K562 (cell line): ENCODE data around the gene CNGA3. TPM values are rescaled to one million over a fixed set of nuclear protein-coding genes. Genes with fewer than 3 reads are reported as not detected.

Source experiments
- ATAC-seq: fragments of 200-7000 bp; cut with Tn5 transposase; 3 replicates; pipeline ENCODE4 v1.9.1; 2020; ENCODE audit warnings: moderate library complexity
- BruUV-seq: library from RNA; stranded (reverse); fragments of 400-500 nt; replicated peaks from 2 replicates; lab custom pipeline; 2021; lab: Mats Ljungman, UMichigan
- CTCF ChIA-PET: fragments of 300-600 bp; formaldehyde crosslinking; extraction: SDS; loops from one replicate; lab custom pipeline; 2021; ENCODE audit warnings: low intra/inter-chr PET ratio; lab: Yijun Ruan, JAX
- POLR2A ChIA-PET: fragments of 300-600, 350-650 bp; sonication (Branson Sonifier 250); formaldehyde crosslinking; extraction: SDS; loops from one replicate; lab custom pipeline; 2021; ENCODE audit warnings: antibody characterized with exemption, inconsistent platforms; lab: Yijun Ruan, JAX
- DNase-seq, 4 experiments: peaks; one replicate each; pipeline versions ENCODE4 v3.0.0 to v3.0.0-alpha.2; 2011 to 2018; ENCODE audit warnings: low spot score in 3 of 4, mixed read lengths in 3 of 4; ENCODE audit errors: extremely low read depth in 1 of 4
- FAIRE-seq: peaks from 2 replicates; lab custom pipeline; 2011; peaks lifted over from hg19 to GRCh38; lab: Jason Lieb, UNC
- H2AFZ ChIP-seq: 2 replicates; pipeline ENCODE4 v1.6.0; 2011; ENCODE audit warnings: low read depth, low read length, control low read depth, inconsistent platforms
- H3K27ac ChIP-seq: fragments of 200-600 bp; 3 replicates; pipeline ENCODE4 v1.8.0; 2011; ENCODE audit warnings: low read depth, mild to moderate bottlenecking, control low read depth, inconsistent platforms, low read length, moderate library complexity, mixed read lengths; ENCODE audit errors: extremely low read depth
- H3K27me3 ChIP-seq, 2 experiments: fragments of 300-600 bp in 1 of 2; 2 replicates in 1 of 2; 3 replicates in 1 of 2; pipeline versions ENCODE4 v1.6.0 to v1.8.0; 2011; ENCODE audit warnings: inconsistent platforms in 2 of 2, low read length in 2 of 2, mild to moderate bottlenecking in 1 of 2, mixed read lengths in 1 of 2, moderate library complexity in 1 of 2; ENCODE audit not compliant: control insufficient read depth in 2 of 2, insufficient read depth in 2 of 2
- H3K36me3 ChIP-seq: fragments of 300-600 bp; 3 replicates; pipeline ENCODE4 v1.8.0; 2011; ENCODE audit warnings: mild to moderate bottlenecking, low read length, inconsistent platforms; ENCODE audit not compliant: control insufficient read depth, insufficient read depth
- H3K4me1 ChIP-seq, 2 experiments: fragments of 200-600 bp in 1 of 2; replicated peaks in 1 of 2; 2 replicates in 1 of 2; 3 replicates in 1 of 2; pipeline versions ENCODE4 v1.5.1 to v1.8.0; 2011; ENCODE audit warnings: inconsistent platforms in 2 of 2, low read length in 2 of 2, mild to moderate bottlenecking in 1 of 2, mixed read lengths in 1 of 2, moderate library complexity in 1 of 2; ENCODE audit not compliant: control insufficient read depth in 2 of 2, insufficient read depth in 2 of 2
- H3K4me2 ChIP-seq: 2 replicates; pipeline ENCODE4 v1.6.1; 2011; ENCODE audit warnings: low read length, control low read depth, inconsistent platforms, mixed read lengths; ENCODE audit not compliant: insufficient read depth
- H3K4me3 ChIP-seq: fragments of 200-600 bp; sonication (generic), shearing (Covaris generic); 2 replicates; pipeline ENCODE4 v1.5.1; 2016; ENCODE audit warnings: control low read depth, inconsistent platforms
- H3K79me2 ChIP-seq: fragments of 200-600 bp; 3 replicates; pipeline ENCODE4 v1.8.0; 2011; ENCODE audit warnings: low read length, inconsistent platforms; ENCODE audit not compliant: control insufficient read depth, insufficient read depth
- H3K9ac ChIP-seq, 2 experiments: 2 replicates each; pipeline versions ENCODE4 v1.6.0 to v1.6.1; 2011; ENCODE audit warnings: low read depth in 2 of 2, low read length in 2 of 2, control low read depth in 1 of 2, inconsistent platforms in 1 of 2, mild to moderate bottlenecking in 1 of 2, mixed read lengths in 1 of 2; ENCODE audit not compliant: insufficient read depth in 1 of 2
- H3K9me1 ChIP-seq: one replicate; pipeline ENCODE4 v1.6.0; 2011; ENCODE audit warnings: inconsistent platforms, mild to moderate bottlenecking, low read length, moderate library complexity; ENCODE audit not compliant: control insufficient read depth, insufficient read depth
- H3K9me3 ChIP-seq: replicated peaks from 2 replicates; pipeline ENCODE4 v1.5.1; 2011; ENCODE audit warnings: low read depth, low read length, inconsistent platforms; ENCODE audit not compliant: control insufficient read depth, insufficient read depth
- H4K20me1 ChIP-seq: replicated peaks from 2 replicates; pipeline ENCODE4 v1.6.1; 2011; ENCODE audit warnings: low read length, inconsistent platforms, mixed read lengths; ENCODE audit not compliant: control insufficient read depth, insufficient read depth
- NEUROD1 ChIP-seq: fragments of 150-350 bp; IDR thresholded peaks from 2 replicates; pipeline ENCODE4 v1.6.1; 2014; ENCODE audit warnings: borderline replicate concordance, low read length, low read depth; ENCODE audit not compliant: partially characterized antibody
- PCBP1 ChIP-seq: fragments of 200-400 bp; formaldehyde crosslinking; IDR thresholded peaks from 2 replicates; pipeline ENCODE4 v1.6.1; 2018; ENCODE audit warnings: mild to moderate bottlenecking, low read depth, low read length; ENCODE audit not compliant: poor library complexity, severe bottlenecking
- ZNF253 ChIP-seq: fragments of 250-450 bp; sonication (Bioruptor Pico); conservative IDR thresholded peaks from 2 replicates; pipeline ENCODE4 v1.6.1; 2021; ENCODE audit warnings: mild to moderate bottlenecking
- ZNF280A ChIP-seq: fragments of 450-650 bp; IDR thresholded peaks from 2 replicates; pipeline ENCODE4 v1.6.1; 2018; ENCODE audit warnings: mild to moderate bottlenecking, low read depth; ENCODE audit not compliant: partially characterized antibody
- ZNF316 ChIP-seq: fragments of 450-650 bp; IDR thresholded peaks from 2 replicates; pipeline ENCODE4 v1.6.1; 2016
- ZNF589 ChIP-seq: fragments of 200-800 bp; sonication (Bioruptor generic); IDR thresholded peaks from 2 replicates; pipeline ENCODE4 v1.6.1; 2016; ENCODE audit warnings: low read depth, missing genetic modification characterization, missing compliant biosample characterization
- in situ Hi-C: fragments of 300-500 bp; cut with MboI; formaldehyde crosslinking; loops from 4 replicates; pipeline ENCODE4 v1.15.0; 2018; ENCODE audit warnings: inconsistent platforms, mixed read lengths
- intact Hi-C: fragments of 100-400 bp; cut with micrococcal nuclease; formaldehyde crosslinking; loops from 2 replicates; pipeline ENCODE4 v1.14.2; 2022
- polyA plus RNA-seq, 8 experiments: library from polyadenylated mRNA; depleted of rRNA in 4 of 8; stranded (reverse) in 5 of 8; unstranded in 3 of 8; fragments of >200 nt; fragmentation: Nextera tagmentation in 2 of 8; fragmentation: Illumina TruSeq in 1 of 8; extraction: Ambion mirVana in 2 of 8; extraction: Trizol in 1 of 8; gene quantifications; 2 replicates each; pipeline versions ENCODE4 v1.2.1 to v1.2.3, GENCODE V29; 2011 to 2014; ENCODE audit warnings: inconsistent platforms in 1 of 8, missing spikeins in 1 of 8
- total RNA-seq, 7 experiments: library from RNA; depleted of rRNA in 6 of 7; stranded (reverse); fragments of >200 nt in 6 of 7; fragmentation: Illumina TruSeq in 2 of 7; extraction: Trizol in 2 of 7; gene quantifications; 2 replicates each; pipeline versions ENCODE4 v1.2.1 to v1.2.3, GENCODE V29; 2011 to 2021; ENCODE audit warnings: low replicate concordance in 1 of 7

CNGA3 gene
- total and polyA plus RNA-seq, 9 of the 15 experiments (the other 6 are each of a cell fraction or from before 2014, with no cell fraction given), result not detected

- TF ChIP-seq ZNF280A (no peak), NEUROD1 (no peak), PCBP1 (no peak), ZNF589 (CRISPR knock-in tag) (no peak)
Measured at GRCh38 chr2:98426771-98427170, 80.5 kb downstream of the CNGA3 start (continued).

- DNase-seq, result no peak
- in situ Hi-C loops, result no loop called here
- no peaks in the 10 kb centered on the region; a peak in 1 of 5 replicates for H3K4me1 ChIP-seq
- peak; percentile 55 for TF ChIP-seq ZNF316
- TF ChIP-seq ZNF253 (CRISPR knock-in tag), result no peak
- TF ChIP-seq, all 486 proteins: peak for 1
- FAIRE-seq (no peak), ATAC-seq (no peak)
- no peaks in the 10 kb centered on the region for H3K9me1 ChIP-seq
- BruUV-seq, result no TSS peak
- H3K79me2 ChIP-seq, result no peaks in the 10 kb centered on the region
- no peak overlapping the region for H3K4me3 ChIP-seq
- H3K9ac ChIP-seq, result no peak overlapping the region
- no peaks in the 10 kb centered on the region for H3K27me3 ChIP-seq
- no peak overlapping the region for H3K27ac ChIP-seq
- intact Hi-C loops, result no loop called here
- no peaks in the 10 kb centered on the region for H4K20me1 ChIP-seq
- H3K9me3 ChIP-seq, result peaks cover 3% of the 10 kb centered on the region
- POLR2A ChIA-PET, result no interaction called here
- CTCF ChIA-PET, result no interaction called here
- H3K36me3 ChIP-seq, result no peaks in the 10 kb centered on the region
- no peak overlapping the region for H2AFZ ChIP-seq
- no peak overlapping the region for H3K4me2 ChIP-seq
Measured at GRCh38 chr2:98432145-98432544, 85.9 kb downstream of the CNGA3 start.
